Prostate gland (tissue), 2 donors: ENCODE data around the gene SPPL3. TPM values are rescaled to one million over a fixed set of nuclear protein-coding genes. Genes with fewer than 3 reads are reported as not detected.

Experiments
- DNase-seq: peaks from one replicate; pipeline ENCODE4 v3.0.0-alpha.2; 2019; ENCODE audit warnings: low spot score
- H3K27ac ChIP-seq, 2 donors: fragments of 200-600 bp; sonication (generic); 2 replicates each; pipeline ENCODE4 v1.5.1; 2017 to 2019
- H3K27me3 ChIP-seq: fragments of 200-600 bp; sonication (generic); replicated peaks from 2 replicates; pipeline ENCODE4 v1.5.1; 2019; ENCODE audit not compliant: insufficient read depth
- H3K36me3 ChIP-seq, 2 donors: fragments of 200-600 bp; sonication (generic); 1 replicate in 1 of 2; 2 replicates in 1 of 2; pipeline versions ENCODE4 v1.5.1 to v1.8.1; 2017 to 2019
- H3K4me1 ChIP-seq: fragments of 200-600 bp; sonication (generic); replicated peaks from 2 replicates; pipeline ENCODE4 v1.5.1; 2019
- H3K4me3 ChIP-seq, 2 donors: fragments of 200-600 bp; sonication (generic); 2 replicates each; pipeline ENCODE4 v1.5.1; 2017 to 2019
- H3K9me3 ChIP-seq: fragments of 200-600 bp; sonication (generic); 2 replicates; pipeline ENCODE4 v1.5.1; 2017
- POLR2A ChIP-seq: fragments of 450-650 bp; IDR thresholded peaks from one replicate; pipeline ENCODE4 v1.6.1; 2016; ENCODE audit warnings: antibody characterized with exemption, mild to moderate bottlenecking
- POLR2AphosphoS5 ChIP-seq: sonication (generic); formaldehyde crosslinking; IDR thresholded peaks from one replicate; pipeline ENCODE4 v1.6.1; 2017; ENCODE audit warnings: antibody characterized with exemption
- WGBS: methylation state at CpG from one replicate; pipeline ENCODE4 v1.1.5; 2018; 5-methylcytosine and 5-hydroxymethylcytosine counted together
- intact Hi-C: fragments of 100-400 bp; cut with DNase I; formaldehyde crosslinking; loops from one replicate; pipeline ENCODE4 v1.14.2; 2022
- total RNA-seq, 2 donors: library from RNA; depleted of rRNA; stranded (reverse); fragments of >200 nt; gene quantifications; one replicate each; pipeline ENCODE4 v1.1.0, GENCODE V29; 2016
- TF ChIP-seq, protein P1 (sequence below), 4 experiments: fragments of 200-600 bp in 2 of 4; fragments of 450-650 bp in 2 of 4; sonication (generic) in 2 of 4; IDR thresholded peaks; 1 replicate in 3 of 4; 2 replicates in 1 of 4; pipeline ENCODE4 v1.5.1; 2016 to 2019; ENCODE audit warnings: antibody characterized with exemption in 4 of 4, mild to moderate bottlenecking in 2 of 4, moderate library complexity in 2 of 4

Gene SPPL3
- total RNA-seq, 2 donors from 2014 or later, result 36.0 to 37.1 TPM

- Histone ChIP-seq H3K27ac (no peak overlapping the region), H3K36me3 (no peaks in the 10 kb centered on the region), H3K4me1 (no peaks in the 10 kb centered on the region), H3K4me3 (no peak overlapping the region), H3K9me3 (no peaks in the 10 kb centered on the region), H3K27me3 (no peaks in the 10 kb centered on the region)
- TF ChIP-seq POLR2AphosphoS5 (no peak), POLR2A (no peak)
- TF ChIP-seq, protein P1, sequence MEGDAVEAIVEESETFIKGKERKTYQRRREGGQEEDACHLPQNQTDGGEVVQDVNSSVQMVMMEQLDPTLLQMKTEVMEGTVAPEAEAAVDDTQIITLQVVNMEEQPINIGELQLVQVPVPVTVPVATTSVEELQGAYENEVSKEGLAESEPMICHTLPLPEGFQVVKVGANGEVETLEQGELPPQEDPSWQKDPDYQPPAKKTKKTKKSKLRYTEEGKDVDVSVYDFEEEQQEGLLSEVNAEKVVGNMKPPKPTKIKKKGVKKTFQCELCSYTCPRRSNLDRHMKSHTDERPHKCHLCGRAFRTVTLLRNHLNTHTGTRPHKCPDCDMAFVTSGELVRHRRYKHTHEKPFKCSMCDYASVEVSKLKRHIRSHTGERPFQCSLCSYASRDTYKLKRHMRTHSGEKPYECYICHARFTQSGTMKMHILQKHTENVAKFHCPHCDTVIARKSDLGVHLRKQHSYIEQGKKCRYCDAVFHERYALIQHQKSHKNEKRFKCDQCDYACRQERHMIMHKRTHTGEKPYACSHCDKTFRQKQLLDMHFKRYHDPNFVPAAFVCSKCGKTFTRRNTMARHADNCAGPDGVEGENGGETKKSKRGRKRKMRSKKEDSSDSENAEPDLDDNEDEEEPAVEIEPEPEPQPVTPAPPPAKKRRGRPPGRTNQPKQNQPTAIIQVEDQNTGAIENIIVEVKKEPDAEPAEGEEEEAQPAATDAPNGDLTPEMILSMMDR (IDR thresholded peaks at IDR 0.05), result no peak
- intact Hi-C loops, result no loop called here
- WGBS, result 86% methylated on average over 4 of the region's 4 CpGs
- no peak for DNase-seq
Observed at GRCh38 chr12:120886199-120887018, 17.7 kb downstream of the SPPL3 start.

DNA sequence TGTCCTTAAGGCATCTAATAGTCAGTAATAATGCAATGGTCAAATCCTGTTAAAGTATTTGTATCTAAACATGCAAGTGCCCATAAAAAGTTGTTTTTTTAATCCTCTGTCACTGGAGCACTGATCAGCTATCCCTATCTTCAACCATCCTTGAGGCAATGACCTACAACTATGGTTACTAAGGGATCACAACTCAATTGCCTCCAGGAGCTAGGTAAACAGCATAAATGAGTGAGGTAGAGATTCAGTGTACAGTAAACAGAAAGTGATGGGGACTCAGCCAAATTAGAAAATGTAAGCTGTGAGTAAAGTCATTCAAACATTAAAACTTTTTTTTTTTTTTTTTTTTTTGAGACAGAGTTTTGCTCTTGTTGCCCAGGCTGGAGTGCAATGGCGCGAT, 18.6 kb downstream of the SPPL3 start:
- H3K36me3 ChIP-seq, result no peaks in the 10 kb centered on the region
- 100% methylated on average over 2 of the region's 2 CpGs for WGBS
- no peak for DNase-seq
- intact Hi-C loops, result no loop called here
- H3K27me3 ChIP-seq, result no peaks in the 10 kb centered on the region
- H3K4me3 ChIP-seq, result no peak overlapping the region
- no peak for TF ChIP-seq POLR2A
- no peak for TF ChIP-seq POLR2AphosphoS5
- TF ChIP-seq, protein P1 (IDR thresholded peaks at IDR 0.05), result no peak
- H3K4me1 ChIP-seq, result no peaks in the 10 kb centered on the region
- H3K27ac ChIP-seq, result no peak overlapping the region
- no peaks in the 10 kb centered on the region for H3K9me3 ChIP-seq

DNA sequence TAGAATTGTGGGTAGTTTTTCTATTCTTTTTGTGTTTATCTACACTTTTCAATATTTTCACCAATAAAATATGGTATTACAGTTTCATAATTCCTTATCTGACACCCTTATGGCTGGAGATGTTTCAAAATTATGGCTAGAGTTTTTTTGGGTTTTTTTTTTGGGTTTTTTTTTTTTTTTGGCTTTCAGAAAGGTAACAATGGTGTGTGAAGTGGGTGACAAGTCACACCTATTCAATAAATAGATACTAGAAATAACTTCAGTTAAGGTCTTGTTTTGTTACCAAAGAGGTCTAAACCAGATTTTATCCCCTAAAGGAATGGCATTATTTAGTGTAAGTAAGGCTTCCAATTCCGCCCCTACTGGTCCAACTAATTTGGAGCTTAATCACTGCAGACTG, 19.5 kb downstream of the SPPL3 start:
- H3K4me3 ChIP-seq, result no peak overlapping the region
- intact Hi-C loops, result no loop called here

GRCh38 chr12:120882055-120882555, 22.1 kb downstream of the SPPL3 start:
- no peak overlapping the region for H3K27ac ChIP-seq
- no peaks in the 10 kb centered on the region for H3K4me1 ChIP-seq
- intact Hi-C loops, result no loop called here
- no peak for DNase-seq
- no peaks in the 10 kb centered on the region for H3K27me3 ChIP-seq
- TF ChIP-seq POLR2AphosphoS5 (no peak), POLR2A (no peak)
- TF ChIP-seq, protein P1 (IDR thresholded peaks at IDR 0.05), result no peak
- 89% methylated on average over 1 of the region's 1 CpG for WGBS
- no peaks in the 10 kb centered on the region for H3K9me3 ChIP-seq
- no peaks in the 10 kb centered on the region for H3K36me3 ChIP-seq
- H3K4me3 ChIP-seq, result no peak overlapping the region

More for the DNA sequence above, 19.5 kb downstream of the SPPL3 start:
- DNase-seq, result no peak
- H3K36me3 ChIP-seq, result no peaks in the 10 kb centered on the region
- no peaks in the 10 kb centered on the region for H3K27me3 ChIP-seq
- WGBS, result 86% methylated on average over 1 of the region's 1 CpG
- TF ChIP-seq POLR2A, result no peak
- no peak for TF ChIP-seq POLR2AphosphoS5
- TF ChIP-seq, protein P1 (IDR thresholded peaks at IDR 0.05), result no peak
- H3K9me3 ChIP-seq, result no peaks in the 10 kb centered on the region
- no peak overlapping the region for H3K27ac ChIP-seq
- H3K4me1 ChIP-seq, result no peaks in the 10 kb centered on the region
